ENCODE results near the gene ABHD14A.
A peak's percentile ranks its signal among the peaks of the same experiment; 100 is the strongest.
"Not testable (repeated sequence)": the region's sequence is repeated elsewhere in the genome, so short reads cannot be mapped to it uniquely, and the experiment has no call there.

Gene ABHD14A

DNA sequence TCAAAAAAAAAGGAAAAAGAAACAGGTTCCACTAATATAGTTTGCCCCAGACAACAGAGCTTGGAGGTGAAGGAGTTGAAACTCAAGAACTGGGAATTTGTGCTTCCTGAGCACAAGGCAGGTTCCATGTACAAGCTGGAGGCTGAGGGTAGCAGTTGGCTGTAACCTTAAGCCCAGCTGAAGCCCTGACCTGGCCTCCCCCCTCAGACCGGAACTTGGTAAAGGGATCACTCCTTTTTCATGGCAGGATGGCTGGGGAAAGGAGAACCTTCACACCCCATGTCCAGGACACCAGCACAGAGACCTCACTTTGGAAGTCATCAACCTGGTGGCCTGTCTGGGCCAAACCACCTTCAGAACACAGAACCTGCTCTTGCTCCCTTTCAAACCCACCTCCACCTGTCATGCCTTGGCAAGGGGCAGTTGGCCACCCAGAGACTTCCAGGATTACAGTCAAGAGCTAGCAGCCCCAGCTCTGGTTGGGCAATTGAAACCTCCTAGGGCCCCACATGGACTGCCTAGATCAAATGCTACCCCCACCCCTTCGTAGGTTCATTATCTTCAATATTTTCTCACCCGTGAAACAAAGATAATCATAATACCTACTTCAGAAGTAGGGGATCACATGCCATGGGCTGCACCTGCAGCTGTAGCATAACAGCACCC lies 17.3 kb downstream of the ABHD14A start:
- H3K4me3 ChIP-seq (ENCODE audit: low read length), result no peak overlapping the region
- TF ChIP-seq CTCF (conservative IDR thresholded peaks at IDR 0.05; ENCODE audit: low read depth, low read length), result no peak
- DNase-seq (ENCODE audit: low read depth), result no peak

GRCh38 chr3:51993657-51994056 lies 18.8 kb downstream of the ABHD14A start:
- DNase-seq (ENCODE audit: low read depth), result not testable (repeated sequence)

GRCh38 chr3:51994530-51994929 lies 19.7 kb downstream of the ABHD14A start:
- no peak for TF ChIP-seq CTCF (conservative IDR thresholded peaks at IDR 0.05; ENCODE audit: low read depth, low read length)
- peak overlapping the region; percentile 100 for H3K4me3 ChIP-seq (ENCODE audit: low read length)
- DNase-seq (ENCODE audit: low read depth), result no peak

More at GRCh38 chr3:51993657-51994056, 18.8 kb downstream of the ABHD14A start:
- not testable (repeated sequence) for H3K4me3 ChIP-seq (ENCODE audit: low read length)

GRCh38 chr3:51995346-51996163 lies 20.7 kb downstream of the ABHD14A start, which contains the start of gene RPL29:
RPL29 (minus strand) TSS chr3:51995895; CDS start chr3:51995461, 434 bp downstream.
- TF ChIP-seq CTCF (conservative IDR thresholded peaks at IDR 0.05; ENCODE audit: low read depth, low read length), result peak; percentile 15
- DNase-seq (ENCODE audit: low read depth), result peak; percentile 86
- H3K4me3 ChIP-seq (ENCODE audit: low read length), result peak within 1 kb of the TSS; percentile 100

DNA sequence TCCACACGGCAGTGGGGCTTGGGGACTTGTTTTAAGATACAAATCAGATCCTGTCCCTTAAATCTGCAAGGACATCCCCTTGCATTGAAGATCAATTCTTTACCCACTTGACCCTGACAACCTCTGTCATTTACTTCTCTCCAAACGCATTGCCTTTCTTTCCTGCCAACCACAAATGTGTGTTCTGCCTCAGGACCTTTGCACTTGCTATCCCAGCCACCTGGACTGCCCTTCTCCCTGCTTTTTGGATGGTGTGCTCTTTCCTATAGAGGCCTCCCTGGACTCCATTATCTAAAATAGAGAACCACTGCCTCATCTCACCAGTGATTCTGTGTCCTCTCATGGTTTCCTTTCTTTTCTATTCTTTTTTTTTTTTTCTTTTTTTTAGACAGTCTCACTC lies 22.3 kb downstream of the ABHD14A start:
- no peak for DNase-seq (ENCODE audit: low read depth)
- no peak for TF ChIP-seq CTCF (conservative IDR thresholded peaks at IDR 0.05; ENCODE audit: low read depth, low read length)
- H3K4me3 ChIP-seq (ENCODE audit: low read length), result no peak overlapping the region

- DNase-seq (ENCODE audit: low read depth), result peak; percentile 46
- TF ChIP-seq CTCF (conservative IDR thresholded peaks at IDR 0.05; ENCODE audit: low read depth, low read length), result no peak
- H3K4me3 ChIP-seq (ENCODE audit: low read length), result no peak overlapping the region
Observed at GRCh38 chr3:51997935-51998596, 23.2 kb downstream of the ABHD14A start.

DNA sequence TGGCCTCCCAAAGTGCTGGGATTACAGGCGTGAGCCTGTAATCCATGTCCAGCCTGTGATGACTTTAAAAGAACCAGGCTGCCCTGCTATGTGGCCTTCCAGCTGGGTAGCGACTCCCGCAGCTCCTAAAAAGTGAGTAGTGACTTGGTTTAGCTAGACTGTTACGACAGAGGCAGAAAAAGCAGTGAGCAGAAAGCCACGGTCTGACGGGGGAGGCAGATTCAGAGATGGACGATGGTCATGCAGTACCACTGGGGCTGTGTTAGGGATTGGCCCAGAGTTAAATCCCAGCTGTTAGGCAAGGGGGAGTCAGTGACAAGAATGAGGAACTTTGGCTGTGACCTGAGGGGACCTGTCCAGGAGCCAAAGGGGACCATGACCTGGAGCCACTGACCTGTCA lies 23.9 kb downstream of the ABHD14A start:
- no peak for TF ChIP-seq CTCF (conservative IDR thresholded peaks at IDR 0.05; ENCODE audit: low read depth, low read length)
- DNase-seq (ENCODE audit: low read depth), result no peak
- no peak overlapping the region for H3K4me3 ChIP-seq (ENCODE audit: low read length)

Data from retinal pigment epithelial cell (primary cell).